GM21576 (cell line): Measurements from ENCODE around the gene RECQL.
A peak's percentile ranks its signal among the peaks of the same experiment; 100 is the strongest.

ENCODE experiments used
- ATAC-seq: cut with Tn5 transposase; IDR thresholded peaks from one replicate; pipeline ENCODE4 v1.9.1; 2021; ENCODE audit warnings: mild to moderate bottlenecking, moderate library complexity; ENCODE audit not compliant: unreplicated experiment

RECQL gene

GRCh38 chr12:21501258-21502163 lies at the start of gene RECQL, which contains the start of gene GOLT1B:
TSS of gene RECQL (minus strand) at chr12:21501635. CDS start at chr12:21499570, 2,065 bp downstream.
TSS of gene GOLT1B (plus strand) at chr12:21501789. CDS start at chr12:21501924, 135 bp downstream.
- peak; percentile 99 for ATAC-seq

GRCh38 chr12:21547437-21547836 lies 46.0 kb upstream of the RECQL start:
- ATAC-seq = no peak

GRCh38 chr12:21546716-21547115 lies 45.3 kb upstream of the RECQL start:
- ATAC-seq = no peak

- ATAC-seq = no peak
Measured at GRCh38 chr12:21545557-21545956, 44.1 kb upstream of the RECQL start.

- no peak for ATAC-seq
Measured at GRCh38 chr12:21543151-21543550, 41.7 kb upstream of the RECQL start.

GRCh38 chr12:21542403-21542802 lies 41.0 kb upstream of the RECQL start:
- no peak for ATAC-seq

GRCh38 chr12:21541773-21542172 lies 40.3 kb upstream of the RECQL start:
- ATAC-seq = no peak

GRCh38 chr12:21539797-21540196 lies 38.4 kb upstream of the RECQL start:
- ATAC-seq = no peak

- no peak for ATAC-seq
Measured at GRCh38 chr12:21538061-21538653, 36.7 kb upstream of the RECQL start.

GRCh38 chr12:21529456-21529855 lies 28.0 kb upstream of the RECQL start:
- no peak for ATAC-seq

GRCh38 chr12:21528953-21529352 lies 27.5 kb upstream of the RECQL start:
- no peak for ATAC-seq

GRCh38 chr12:21527451-21528180 lies 26.2 kb upstream of the RECQL start:
- ATAC-seq = peak; percentile 95

GRCh38 chr12:21526721-21527345 lies 25.4 kb upstream of the RECQL start:
- ATAC-seq = no peak

- no peak for ATAC-seq
Measured at GRCh38 chr12:21526053-21526452, 24.6 kb upstream of the RECQL start, which contains the start of gene SPX. TSS of gene SPX (plus strand) at chr12:21526296. CDS start at chr12:21526473, 177 bp downstream.

- ATAC-seq = no peak
Measured at GRCh38 chr12:21523148-21523547, 21.7 kb upstream of the RECQL start.

- no peak for ATAC-seq
Measured at GRCh38 chr12:21521541-21521940, 20.1 kb upstream of the RECQL start.

GRCh38 chr12:21518451-21518850 lies 17.0 kb upstream of the RECQL start:
- no peak for ATAC-seq

GRCh38 chr12:21516281-21516680 lies 14.8 kb upstream of the RECQL start:
- ATAC-seq = no peak

- peak; percentile 97 for ATAC-seq
Measured at GRCh38 chr12:21509768-21510167, 8.3 kb upstream of the RECQL start.

GRCh38 chr12:21507849-21508248 lies 6.4 kb upstream of the RECQL start:
- no peak for ATAC-seq

GRCh38 chr12:21505888-21506287 lies 4.5 kb upstream of the RECQL start:
- no peak for ATAC-seq
